A673 (cell line): ENCODE results near the gene TAGLN.

Source experiments
- CTCF ChIP-seq: fragments of 300-800, 200-600 bp; sonication (generic); conservative IDR thresholded peaks from 2 replicates; pipeline ENCODE4 v1.5.1; 2017; ENCODE audit warnings: low read depth, mild to moderate bottlenecking, antibody characterized with exemption, low read length, moderate library complexity, mixed read lengths
- EZH2 ChIP-seq: fragments of 200-600 bp; sonication (generic); IDR thresholded peaks from 2 replicates; pipeline ENCODE4 v1.6.1; 2017; ENCODE audit warnings: borderline replicate concordance, low read depth, mild to moderate bottlenecking, mixed read lengths, antibody characterized with exemption, low read length; ENCODE audit not compliant: poor library complexity, severe bottlenecking

GRCh38 chr11:117228091-117228490 is 28.9 kb downstream of the TAGLN start:
- TF ChIP-seq CTCF, result no peak
- no peak for TF ChIP-seq EZH2
